ENCODE measurements around the gene VEZT.

GRCh38 chr12:95335948-95336347 lies 118.3 kb downstream of the VEZT start:
- TF ChIP-seq, protein P1, sequence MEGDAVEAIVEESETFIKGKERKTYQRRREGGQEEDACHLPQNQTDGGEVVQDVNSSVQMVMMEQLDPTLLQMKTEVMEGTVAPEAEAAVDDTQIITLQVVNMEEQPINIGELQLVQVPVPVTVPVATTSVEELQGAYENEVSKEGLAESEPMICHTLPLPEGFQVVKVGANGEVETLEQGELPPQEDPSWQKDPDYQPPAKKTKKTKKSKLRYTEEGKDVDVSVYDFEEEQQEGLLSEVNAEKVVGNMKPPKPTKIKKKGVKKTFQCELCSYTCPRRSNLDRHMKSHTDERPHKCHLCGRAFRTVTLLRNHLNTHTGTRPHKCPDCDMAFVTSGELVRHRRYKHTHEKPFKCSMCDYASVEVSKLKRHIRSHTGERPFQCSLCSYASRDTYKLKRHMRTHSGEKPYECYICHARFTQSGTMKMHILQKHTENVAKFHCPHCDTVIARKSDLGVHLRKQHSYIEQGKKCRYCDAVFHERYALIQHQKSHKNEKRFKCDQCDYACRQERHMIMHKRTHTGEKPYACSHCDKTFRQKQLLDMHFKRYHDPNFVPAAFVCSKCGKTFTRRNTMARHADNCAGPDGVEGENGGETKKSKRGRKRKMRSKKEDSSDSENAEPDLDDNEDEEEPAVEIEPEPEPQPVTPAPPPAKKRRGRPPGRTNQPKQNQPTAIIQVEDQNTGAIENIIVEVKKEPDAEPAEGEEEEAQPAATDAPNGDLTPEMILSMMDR (conservative IDR thresholded peaks at IDR 0.05; ENCODE audit: low read depth, low read length), result no peak
- no peak for TF ChIP-seq EZH2 (IDR thresholded peaks at IDR 0.05; ENCODE audit: borderline replicate concordance, low read depth, low read length, poor library complexity, severe bottlenecking)

All from A673 (cell line).